TTC549 (cell line): ENCODE results near the gene CMTM3.
"Not testable (repeated sequence)": the region's sequence is repeated elsewhere in the genome, so short reads cannot be mapped to it uniquely, and the experiment has no call there.

ENCODE experiments used
- FAIRE-seq: peaks from 2 replicates; lab custom pipeline; 2012; peaks lifted over from hg19 to GRCh38; lab: Jason Lieb, UNC

Gene CMTM3

DNA sequence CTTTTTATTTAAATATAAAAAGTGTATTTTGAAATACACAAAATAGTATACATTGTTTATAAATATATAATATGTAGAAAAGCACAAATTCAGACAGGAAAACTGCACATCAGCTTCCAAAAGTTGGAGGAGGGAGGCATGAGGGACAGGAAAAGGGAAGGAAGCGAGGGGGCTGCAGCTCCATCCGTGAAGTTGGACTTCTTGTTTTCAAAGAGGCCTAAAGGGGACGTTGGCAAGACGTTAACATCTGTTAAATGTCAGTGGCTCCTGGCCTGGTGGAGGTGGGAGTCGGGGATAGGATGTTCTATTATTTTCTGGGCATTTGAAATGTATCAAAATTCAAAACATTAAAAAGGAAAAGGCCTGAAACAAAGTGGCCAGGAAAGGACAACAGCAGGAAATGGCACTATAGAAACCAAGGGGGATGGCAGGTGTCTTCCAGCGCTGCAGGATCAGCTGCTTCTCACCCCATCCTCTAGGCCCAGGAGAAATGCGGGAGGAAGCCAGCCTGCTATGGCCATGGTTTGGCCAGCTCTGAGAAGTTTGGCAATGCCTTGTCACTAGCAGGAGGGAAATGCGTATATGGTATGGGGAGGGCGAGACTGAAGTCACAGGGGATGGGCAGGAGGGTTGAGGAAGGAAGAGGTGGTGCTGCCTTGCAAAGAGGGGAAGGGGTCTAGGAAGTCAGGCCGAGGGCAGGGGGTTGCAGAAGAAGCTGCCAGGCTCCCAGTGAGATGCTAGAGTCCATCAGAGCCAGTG, 18.8 kb upstream of the CMTM3 start:
- no peak for FAIRE-seq

DNA sequence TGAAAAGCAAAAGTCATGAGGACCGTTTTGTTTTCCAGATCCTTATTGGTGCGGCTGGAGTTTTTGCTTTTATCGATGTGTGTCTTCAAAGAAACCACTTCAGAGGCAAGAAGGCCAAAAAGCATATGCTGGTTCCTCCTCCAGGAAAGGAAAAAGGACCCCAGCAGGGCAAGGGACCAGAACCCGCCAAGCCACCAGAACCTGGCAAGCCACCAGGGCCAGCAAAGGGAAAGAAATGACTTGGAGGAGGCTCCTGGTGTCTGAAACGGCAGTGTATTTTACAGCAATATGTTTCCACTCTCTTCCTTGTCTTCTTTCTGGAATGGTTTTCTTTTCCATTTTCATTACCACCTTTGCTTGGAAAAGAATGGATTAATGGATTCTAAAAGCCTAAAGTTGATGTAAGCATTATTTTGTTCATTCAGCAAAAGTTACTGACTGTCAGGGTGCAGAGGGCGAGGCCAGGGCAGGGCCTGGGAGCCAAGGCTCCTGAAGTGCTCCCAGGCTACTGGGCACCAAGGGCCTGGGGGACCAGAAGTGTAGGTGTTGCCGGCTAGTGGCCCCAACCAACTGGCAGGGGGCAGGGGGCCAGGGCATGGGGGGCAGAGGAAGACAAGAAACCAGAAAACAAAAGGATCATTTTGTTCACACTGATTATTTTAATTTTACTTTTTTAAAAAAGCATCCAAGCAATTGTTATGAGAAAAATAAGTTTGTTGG, 16.5 kb upstream of the CMTM3 start:
- no peak for FAIRE-seq

DNA sequence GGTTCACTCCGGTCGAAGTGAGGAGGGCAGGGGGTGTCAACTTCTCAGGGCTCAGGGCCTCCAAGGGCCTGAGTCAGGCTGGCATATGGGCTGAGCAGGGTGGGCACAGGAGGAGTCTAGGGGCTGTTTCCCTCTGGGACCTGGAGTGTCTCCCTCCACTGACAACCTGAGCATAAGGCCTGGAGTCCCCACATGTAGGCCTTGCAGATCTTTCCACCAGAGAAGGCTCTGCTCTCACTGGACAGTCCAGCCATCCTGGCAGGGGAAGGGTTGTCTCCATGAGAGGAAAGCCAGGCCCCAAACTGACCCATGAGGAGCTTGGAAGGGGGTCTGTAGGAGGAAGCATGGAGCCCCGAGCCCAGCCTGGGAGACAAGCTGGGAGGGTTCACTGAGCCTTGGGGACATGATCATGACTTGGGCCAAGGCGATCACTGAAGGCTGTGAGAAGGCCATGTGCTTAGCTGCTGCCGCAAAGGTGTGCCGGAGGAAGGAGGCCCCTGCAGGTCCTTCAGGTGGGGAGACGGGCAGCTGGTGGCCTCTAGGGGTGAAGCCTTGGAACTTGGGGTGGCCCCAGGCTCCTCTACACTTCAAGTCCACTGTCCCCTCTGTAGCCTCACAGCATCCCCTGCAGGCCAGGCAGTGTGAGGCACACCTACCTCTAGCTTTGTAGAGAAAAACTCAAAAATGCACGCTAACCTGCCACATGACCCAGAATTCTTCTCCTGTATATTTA, 15.4 kb upstream of the CMTM3 start:
- no peak for FAIRE-seq

GRCh38 chr16:66590322-66590721, 14.2 kb upstream of the CMTM3 start:
- no peak for FAIRE-seq

DNA sequence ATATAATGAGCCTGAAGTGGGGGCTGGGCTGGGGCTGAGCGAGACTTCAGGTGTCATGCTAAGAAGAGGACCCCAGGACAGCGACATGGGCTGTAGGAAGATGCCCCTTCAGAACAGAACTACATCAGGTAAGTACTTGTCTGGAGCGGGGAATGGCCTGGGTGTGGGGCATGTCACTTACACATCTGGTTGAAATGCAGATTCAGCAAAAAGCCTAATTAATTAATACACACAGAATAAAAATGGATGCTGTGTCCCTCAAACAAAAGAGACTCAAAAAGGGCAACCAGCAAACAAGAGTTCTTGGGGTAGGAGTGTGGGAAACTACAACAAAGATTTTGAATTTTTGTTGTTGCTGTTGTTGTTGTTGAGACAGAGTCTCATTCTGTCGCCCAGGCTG, 13.5 kb upstream of the CMTM3 start:
- FAIRE-seq: no peak

- FAIRE-seq: no peak
These were observed 12.3 kb upstream of the CMTM3 start for GRCh38 chr16:66592241-66592640.

- no peak for FAIRE-seq
These were observed 11.7 kb upstream of the CMTM3 start for GRCh38 chr16:66592814-66593213.

DNA sequence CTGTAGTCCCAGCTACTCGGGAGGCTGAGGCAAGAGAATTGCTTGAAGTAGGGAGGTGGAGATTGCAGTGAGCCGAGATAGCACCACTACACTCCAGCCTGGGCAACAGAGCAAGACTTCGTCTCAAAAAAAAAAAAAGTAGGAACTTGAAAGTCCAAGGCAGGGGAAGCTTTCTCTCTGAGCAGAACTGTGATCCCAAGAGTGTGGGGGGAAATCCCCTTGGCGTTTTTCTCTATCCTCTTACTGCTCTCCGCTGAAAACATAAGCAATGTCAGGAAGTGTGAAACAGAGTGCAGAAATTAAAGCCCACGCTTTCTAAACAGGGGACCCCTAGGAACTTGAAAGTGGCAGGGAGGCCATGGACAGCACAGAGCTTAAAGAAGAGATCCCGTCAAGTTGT, 9.8 kb upstream of the CMTM3 start:
- no peak for FAIRE-seq

- not testable (repeated sequence) for FAIRE-seq
These were observed 7.9 kb upstream of the CMTM3 start for GRCh38 chr16:66596559-66596958.

DNA sequence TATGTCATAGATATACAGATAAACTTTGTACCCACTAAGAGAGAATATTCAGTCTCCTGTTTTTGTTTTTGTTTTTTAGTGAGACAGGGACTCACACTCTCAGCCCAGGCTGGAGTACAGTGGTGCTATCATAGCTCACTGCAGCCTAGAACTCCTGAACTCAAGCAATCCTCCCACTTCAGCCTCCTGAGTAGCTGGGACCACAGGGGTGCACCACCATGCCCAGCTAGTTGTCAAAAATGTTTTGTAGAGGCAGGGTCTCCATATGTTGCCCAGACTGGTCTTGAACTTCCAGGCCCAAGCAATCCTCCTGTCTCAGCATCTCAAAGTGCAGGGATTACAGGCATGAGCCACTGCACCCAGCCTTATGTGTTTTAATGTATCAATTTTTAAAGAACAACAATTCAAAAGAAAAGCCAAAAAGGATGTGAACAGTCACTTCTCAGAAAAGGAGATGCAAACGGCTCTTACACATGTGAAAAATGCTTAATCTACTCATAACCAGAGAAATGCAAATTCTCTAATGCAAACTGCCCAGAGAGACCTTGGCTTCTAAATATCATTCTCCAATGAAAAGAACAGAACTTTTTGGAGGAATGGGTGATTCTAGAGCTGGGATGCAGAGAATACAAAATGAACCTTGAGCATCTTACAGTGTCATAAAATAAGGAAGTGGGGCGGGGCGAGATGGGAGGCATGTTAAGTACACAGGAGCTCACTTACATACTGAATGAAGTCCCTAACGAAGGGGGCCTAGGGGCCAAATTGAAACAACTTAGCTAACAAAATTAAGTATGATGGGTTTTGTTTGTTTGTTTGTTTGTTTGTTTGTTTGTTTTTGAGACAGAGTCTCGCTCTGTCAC, 7.3 kb upstream of the CMTM3 start:
- FAIRE-seq: no peak

- FAIRE-seq: no peak
These were observed 6.4 kb upstream of the CMTM3 start for GRCh38 chr16:66598111-66598510.

DNA sequence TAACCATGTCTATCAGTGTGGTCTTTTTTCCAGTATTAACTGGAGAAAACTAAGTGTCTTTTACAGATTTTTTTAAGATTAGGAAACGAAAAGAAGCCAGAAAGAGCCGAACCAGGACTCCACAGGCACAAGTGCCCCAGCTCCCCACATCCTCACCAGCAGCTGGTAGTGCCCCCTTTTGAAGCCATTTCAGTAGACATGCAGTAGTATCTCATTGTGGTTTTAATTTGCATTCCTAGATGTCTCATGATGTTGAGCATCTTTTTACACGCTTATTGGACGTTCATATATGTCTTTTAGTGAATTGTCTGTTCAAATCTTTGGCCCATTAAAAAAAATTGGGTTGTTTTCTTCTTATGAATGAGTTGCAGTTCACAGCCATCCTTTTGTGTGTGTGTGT, 4.8 kb upstream of the CMTM3 start:
- FAIRE-seq: no peak

DNA sequence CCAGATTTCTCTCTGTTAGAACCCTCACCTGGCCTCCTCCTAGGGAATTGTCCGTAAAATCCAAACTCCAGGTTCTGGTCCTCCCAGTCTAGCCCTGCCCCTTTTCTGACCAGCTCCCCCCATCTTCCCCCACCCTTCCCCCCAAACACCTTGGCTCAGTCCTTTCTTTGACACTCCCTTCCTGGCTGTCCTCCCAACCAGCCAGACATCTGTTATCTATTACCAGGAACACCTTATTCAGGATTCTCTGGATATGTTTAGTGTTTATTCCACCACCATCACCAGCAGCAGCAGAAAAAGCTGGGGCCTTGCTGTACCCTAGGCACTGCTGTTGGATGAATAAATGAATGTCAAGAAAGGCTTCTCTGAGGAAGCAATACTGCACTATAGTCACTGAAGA, 4.0 kb upstream of the CMTM3 start:
- no peak for FAIRE-seq

- no peak for FAIRE-seq
These were observed 3.0 kb upstream of the CMTM3 start for GRCh38 chr16:66601471-66601870.

DNA sequence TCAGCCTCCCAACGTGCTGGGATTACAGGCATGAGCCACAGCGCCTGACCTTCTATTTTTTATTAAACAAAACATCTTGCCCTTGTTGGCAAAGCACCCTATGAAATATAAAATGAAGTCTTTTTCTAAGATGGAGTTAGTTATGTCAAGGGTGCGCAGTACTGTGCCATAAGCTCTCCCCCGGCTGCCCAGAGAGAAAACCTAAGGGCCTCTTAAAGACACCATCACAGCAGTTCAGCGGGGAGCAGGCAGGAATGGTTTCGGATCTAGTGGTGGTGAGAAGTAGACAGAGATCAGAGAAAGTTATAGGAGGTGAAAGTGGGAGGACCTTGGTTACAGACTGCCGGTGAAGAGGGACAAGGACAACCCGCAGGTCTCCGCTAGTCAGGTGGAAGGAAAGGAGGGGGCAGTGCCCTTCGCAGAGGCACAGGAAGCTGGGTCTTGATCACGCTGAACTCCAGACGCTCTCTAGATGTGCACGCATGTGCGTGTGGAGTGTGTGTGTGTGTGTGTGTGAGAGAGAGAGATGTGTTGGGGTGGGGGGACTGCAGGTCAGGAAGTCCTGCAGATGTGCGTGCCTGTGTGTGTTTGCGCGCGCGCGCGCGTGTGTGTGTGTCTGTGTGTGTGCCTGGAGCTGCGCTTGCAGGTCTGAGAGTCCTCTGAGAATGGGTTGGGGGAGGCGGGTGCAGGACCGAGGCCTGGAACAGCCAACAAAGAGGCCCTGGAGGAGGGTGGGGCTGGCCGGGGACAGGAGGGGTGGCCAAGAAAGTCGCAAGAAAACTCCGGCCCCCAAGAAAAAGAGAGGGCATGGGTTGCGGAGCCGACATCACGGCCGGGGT, 748 bp upstream of the CMTM3 start:
- no peak for FAIRE-seq

DNA sequence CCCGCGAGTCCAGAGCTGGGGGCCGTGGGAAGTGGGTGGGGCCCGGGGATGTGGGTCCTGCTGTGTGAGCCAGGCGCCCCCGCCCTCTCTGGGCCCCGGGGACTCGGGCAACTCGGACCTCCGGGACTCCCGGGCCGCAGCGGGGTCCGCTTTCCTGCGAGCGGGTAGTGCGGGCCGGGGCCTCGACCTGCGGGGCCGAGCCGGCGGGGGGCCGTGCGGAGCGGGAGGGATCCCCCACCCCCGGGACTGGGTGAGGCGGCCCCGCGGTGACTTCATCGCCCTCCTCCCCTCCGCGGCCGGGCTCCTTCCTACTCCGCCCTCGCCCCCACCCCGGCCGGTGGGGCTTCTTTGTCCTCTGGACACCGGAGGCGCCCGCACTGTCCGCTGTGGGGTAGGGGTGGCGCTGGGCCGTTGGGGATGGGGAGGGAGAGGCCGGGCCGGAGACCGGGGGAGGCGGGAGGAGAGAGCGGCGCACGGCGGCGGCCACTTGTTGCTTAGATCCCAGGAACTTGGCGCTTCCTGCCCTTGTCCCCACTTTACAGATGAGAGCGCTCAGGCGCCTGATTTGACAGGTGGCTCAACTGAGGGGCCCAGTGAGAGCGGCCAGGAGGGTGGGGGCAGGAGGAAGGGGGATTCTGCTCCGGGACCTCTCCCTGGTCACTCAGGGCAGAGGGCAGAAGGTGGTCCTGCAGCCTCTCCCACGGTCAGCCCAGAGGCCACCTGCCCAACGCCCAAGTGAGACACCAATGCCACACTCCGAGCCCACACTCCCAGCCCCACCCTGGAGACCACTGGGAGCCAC, 874 bp downstream of the CMTM3 start:
- no peak for FAIRE-seq

DNA sequence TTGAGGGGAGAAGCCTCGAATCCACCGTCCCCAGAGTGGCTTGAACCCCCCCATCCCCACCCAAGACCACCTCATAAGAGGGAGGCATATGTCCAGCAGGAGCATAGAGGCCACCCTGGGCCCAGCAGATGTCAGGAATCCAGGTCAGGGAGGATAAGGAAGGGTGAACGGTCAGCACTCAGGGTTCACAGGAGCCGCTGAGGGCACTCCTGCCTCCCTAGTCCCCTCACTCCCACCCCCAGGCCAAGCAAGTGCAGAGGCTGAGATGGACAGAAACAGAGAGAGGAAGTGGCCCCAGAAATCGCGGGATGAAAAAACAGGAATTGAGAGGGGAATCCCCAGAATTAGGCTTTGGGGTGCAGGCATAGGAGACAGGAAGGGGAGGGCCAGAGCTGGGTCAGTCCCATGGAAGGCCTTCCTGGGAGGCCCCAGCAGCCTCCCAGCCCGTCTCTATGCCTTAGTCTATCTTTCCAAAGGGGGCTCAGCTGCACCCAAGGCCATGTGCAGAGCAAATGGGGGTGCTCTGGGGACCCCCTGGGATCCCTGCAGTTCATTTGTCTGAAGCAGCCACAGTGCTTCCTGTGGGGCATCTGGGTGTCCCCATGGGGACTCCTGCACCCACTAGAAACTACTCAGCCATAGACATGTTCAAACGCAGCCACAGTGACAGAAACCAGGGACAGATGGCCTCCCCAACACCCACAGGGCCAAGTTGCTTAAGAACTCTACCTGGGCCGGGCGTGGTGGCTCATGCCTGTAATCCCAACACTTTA, 1.7 kb downstream of the CMTM3 start:
- no peak for FAIRE-seq

DNA sequence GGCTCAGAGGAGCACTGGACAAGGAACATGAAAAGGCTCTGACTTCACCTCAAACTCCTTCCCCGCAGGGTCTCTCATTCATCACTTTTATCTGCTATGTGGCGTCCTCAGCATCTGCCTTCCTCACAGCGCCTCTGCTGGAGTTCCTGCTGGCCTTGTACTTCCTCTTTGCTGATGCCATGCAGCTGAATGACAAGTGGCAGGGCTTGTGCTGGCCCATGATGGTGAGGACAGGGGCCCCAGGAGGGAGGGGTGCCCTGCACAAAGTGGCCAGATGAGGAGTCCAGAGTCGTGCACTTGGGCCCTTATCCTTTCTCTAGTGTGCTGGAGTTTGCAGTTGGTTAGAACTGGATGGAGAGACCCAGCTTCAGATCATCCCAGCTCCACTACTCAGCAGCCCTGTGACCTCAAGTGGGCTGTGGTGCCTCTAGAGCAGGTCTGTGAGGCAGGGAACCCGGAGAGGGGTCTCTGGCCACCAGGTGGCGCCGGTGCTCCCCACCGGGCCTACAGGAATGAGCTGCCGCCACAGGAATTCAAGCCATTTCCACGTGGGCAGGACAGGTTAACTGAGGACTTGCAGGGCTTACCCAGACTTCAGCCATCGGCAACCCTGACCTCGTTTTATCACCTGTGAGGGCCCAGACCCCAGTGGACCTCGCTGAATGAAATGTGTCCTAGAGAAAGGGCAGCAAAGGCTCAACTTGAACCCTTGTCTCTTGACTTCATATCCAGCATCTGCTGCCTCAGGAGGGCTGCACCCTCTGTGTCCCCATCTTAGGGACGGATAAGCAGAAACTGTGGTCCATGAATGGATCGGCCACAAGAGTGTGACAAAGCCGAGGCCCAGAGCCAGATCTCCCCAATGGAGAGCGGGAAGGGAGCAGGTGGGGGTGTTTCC, 4.0 kb downstream of the CMTM3 start:
- FAIRE-seq: no peak

- FAIRE-seq: no peak
These were observed 4.6 kb downstream of the CMTM3 start for GRCh38 chr16:66609139-66609510.
